GM12801 (cell line): Measurements from ENCODE around the gene SLC12A8.

Source experiments
- TF ChIP-seq, protein P1 (sequence below): IDR thresholded peaks from one replicate; pipeline ENCODE4 v1.5.1; 2011; ENCODE audit warnings: control low read depth; ENCODE audit not compliant: insufficient read length; ENCODE audit errors: extremely low read depth

The SLC12A8 gene

DNA sequence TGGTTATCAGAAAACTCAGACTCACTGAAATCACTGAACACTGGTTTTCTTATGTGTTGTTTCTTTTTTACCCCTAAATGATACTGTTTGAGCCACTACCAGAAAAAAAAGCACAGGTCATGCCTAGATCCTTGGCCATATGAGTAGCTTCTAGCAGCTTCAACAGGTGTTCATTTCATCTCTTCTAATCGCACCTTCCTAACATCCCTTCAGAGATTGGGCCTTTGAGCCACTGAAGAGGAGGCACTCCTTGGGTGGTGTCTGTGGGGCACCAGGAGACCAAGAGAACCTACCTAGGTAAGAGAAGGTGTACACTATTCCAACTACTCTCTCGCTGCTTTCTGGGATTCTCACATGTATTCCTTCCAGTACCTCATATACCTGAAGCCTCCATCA is 159.2 kb downstream of the SLC12A8 start:
- TF ChIP-seq, protein P1, sequence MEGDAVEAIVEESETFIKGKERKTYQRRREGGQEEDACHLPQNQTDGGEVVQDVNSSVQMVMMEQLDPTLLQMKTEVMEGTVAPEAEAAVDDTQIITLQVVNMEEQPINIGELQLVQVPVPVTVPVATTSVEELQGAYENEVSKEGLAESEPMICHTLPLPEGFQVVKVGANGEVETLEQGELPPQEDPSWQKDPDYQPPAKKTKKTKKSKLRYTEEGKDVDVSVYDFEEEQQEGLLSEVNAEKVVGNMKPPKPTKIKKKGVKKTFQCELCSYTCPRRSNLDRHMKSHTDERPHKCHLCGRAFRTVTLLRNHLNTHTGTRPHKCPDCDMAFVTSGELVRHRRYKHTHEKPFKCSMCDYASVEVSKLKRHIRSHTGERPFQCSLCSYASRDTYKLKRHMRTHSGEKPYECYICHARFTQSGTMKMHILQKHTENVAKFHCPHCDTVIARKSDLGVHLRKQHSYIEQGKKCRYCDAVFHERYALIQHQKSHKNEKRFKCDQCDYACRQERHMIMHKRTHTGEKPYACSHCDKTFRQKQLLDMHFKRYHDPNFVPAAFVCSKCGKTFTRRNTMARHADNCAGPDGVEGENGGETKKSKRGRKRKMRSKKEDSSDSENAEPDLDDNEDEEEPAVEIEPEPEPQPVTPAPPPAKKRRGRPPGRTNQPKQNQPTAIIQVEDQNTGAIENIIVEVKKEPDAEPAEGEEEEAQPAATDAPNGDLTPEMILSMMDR: no peak

DNA sequence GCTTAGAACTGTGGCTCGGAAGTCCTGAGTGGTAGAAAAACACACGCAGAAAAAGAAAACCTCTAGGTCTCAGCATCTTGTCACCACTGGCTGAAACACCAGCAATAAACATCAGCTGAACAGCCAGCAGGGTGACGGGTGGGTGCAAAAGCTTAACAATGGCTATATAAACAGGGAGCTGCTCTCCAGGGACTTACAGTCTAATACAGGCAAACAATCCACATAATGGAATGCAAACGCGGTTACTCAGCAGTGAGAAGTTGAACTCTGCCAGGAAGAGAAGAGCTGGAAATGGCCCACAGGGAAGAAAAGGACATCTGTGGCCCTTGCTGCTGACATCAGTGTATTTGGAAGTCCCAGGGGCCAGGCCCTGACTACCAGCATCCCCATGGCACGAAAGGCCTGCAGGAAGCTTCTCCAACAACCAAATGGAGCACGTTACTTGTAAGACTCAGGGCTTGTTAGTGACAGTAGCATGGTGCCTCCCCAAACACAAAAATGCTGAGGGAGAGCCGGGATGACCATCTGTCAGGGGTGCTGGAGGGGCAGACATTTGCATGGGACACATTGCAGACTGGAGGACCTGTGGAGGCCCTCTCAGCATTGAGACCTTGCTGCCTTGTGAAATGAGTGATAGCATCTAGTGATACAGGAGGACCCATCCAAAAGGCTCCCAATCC is 159.8 kb downstream of the SLC12A8 start:
- TF ChIP-seq, protein P1: no peak

DNA sequence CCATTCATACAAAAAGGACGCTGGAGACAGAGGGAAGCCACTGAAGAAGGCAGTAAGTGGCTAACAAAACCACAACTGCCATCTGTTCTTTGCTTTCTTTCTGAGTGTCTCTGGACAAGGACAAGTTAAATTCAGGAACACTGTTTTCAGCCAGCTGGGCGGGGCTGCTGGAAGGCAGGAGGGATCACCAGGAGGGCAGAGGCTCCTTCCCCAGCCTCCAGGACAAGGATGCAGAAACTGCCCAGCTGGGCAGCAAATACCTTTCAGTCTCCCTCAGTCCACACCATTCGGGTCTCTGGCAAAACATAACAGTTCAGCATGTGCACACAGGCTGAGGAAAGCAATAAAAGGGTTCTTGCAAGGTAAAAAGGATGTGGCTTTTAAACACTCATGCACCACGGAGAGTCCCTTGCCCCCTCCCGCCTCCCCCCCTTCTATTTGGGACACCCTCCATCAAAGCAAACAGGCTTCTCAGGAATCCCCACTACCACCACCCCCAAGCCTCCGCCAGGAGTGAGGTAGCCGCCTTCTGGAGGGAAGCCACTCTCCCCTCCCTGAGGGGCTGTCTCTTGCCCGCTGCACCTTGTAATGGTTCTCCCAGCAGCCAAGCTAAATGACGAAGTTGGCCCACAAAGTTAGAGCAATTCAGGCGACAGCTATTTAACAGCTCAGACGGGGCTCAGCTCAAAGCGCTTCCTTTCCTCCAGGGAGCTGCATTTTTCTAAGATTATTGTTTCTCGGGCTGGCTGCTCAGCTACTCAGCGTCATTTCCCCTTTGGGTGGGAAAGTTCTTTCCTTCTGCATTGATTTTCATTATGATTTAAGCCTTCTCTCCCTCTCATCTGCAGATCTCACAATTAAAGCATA is 160.6 kb downstream of the SLC12A8 start:
- TF ChIP-seq, protein P1: no peak

DNA sequence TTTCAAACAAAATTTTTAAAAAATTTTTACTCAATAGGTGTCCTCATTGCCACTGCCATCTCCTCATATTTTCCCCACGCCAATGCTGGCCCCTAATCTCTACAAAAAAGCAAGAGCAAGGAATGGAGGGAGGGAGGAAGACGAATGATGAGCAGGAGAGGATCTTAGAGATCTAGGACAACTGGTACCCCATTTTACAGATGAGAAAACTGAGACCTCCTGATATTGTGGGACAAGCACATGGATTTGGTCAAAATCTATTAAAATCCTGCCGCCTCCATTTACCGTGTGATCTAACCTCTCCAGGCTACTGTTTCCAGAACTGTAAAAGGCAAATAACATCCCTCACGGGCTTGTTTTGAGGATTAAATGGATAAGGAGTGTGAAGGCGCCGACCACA is 161.3 kb downstream of the SLC12A8 start:
- TF ChIP-seq, protein P1: no peak

DNA sequence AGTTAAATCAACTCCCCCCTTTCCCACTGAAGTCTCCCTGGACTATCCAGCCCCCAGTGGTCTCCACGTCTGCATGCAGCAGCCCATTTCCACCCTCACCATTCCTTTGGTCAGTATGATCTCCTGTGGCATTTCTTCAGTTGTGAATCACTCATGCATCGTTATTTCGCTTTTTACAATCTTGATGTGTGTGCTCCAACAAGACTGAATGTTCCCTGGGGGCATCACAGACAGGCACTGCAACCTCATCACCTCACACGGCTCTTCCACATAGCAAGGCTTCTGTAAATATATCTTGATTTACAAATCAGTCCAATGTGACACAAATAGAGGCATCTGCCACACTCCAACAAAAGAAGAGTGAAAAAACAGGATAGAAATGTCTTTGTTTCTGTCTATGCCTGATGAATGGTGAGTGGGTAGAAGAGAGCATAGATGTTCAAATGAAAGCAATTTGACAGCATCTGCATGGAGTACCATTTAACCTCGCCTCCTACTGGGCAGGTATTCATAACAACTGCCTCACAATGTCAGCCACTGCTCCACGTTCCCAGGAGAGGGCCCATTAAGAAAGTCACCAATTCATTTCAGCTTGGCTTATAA is 162.0 kb downstream of the SLC12A8 start:
- TF ChIP-seq, protein P1: no peak

DNA sequence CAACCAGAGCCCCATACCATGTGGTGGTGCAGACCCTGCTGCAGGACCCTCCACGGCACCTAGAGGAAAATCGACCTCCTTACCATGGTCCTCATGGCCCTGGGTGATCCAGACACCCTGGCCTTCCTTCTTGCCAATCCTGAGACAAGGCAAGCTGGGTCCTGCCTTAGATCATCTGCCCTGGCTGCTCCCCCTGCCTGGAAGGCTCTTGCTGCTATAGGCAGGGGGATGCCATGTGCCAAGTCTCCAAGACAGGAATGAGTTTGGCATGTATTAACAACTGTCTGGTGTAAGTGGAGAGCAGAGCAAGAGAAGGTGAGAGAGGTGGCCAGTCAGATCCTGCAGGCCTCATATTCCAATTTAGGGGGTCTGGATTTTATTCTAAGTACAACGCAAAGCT is 164.3 kb downstream of the SLC12A8 start:
- TF ChIP-seq, protein P1: no peak

DNA sequence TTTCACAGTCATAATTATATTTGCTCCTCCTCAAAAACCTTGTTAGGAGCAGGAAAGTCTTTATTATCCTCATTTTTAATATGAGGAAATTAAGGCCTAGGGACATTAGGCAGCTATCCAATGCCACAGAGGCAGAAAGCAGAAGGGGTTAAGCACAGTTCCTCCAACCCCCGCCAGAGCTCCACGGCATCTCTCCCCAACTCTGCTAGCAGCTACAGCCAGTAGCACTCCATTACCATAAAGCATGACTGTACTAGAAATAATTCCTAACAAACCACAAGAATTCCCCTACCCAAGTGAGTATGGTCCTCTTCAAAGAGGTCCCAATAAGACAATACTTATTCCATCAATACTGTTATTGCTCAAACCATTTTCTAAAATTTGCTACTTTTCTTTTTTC is 166.6 kb downstream of the SLC12A8 start:
- TF ChIP-seq, protein P1: no peak
